AG09319 (cell line): Measurements from ENCODE around the gene FCGR3A.

Source experiments
- DNase-seq: peaks from one replicate; pipeline ENCODE4 v3.0.0-alpha.2; 2010; ENCODE audit warnings: low read depth; ENCODE audit errors: extremely low read depth
- TF ChIP-seq, protein P1 (sequence below): IDR thresholded peaks from 2 replicates; pipeline ENCODE4 v1.5.1; 2011; ENCODE audit warnings: low read depth, mild to moderate bottlenecking, inconsistent platforms, low read length, moderate library complexity

FCGR3A gene

DNA sequence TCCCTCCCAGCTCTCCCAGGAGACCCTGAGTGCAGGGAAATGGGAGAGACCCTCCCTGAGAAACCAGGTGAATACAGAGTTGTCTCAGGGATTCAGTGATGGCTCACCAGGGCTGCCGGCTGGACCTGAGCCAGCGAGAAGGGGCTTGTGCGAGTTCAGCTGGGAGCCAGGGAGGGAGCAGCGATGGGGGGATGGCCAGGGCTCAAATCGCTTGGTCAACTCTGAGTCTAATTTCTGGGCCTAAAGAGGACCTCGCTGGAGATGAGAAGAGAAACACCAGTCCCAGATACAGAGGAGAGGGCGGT lies 37.9 kb downstream of the FCGR3A start:
- DNase-seq = no peak
- TF ChIP-seq, protein P1, sequence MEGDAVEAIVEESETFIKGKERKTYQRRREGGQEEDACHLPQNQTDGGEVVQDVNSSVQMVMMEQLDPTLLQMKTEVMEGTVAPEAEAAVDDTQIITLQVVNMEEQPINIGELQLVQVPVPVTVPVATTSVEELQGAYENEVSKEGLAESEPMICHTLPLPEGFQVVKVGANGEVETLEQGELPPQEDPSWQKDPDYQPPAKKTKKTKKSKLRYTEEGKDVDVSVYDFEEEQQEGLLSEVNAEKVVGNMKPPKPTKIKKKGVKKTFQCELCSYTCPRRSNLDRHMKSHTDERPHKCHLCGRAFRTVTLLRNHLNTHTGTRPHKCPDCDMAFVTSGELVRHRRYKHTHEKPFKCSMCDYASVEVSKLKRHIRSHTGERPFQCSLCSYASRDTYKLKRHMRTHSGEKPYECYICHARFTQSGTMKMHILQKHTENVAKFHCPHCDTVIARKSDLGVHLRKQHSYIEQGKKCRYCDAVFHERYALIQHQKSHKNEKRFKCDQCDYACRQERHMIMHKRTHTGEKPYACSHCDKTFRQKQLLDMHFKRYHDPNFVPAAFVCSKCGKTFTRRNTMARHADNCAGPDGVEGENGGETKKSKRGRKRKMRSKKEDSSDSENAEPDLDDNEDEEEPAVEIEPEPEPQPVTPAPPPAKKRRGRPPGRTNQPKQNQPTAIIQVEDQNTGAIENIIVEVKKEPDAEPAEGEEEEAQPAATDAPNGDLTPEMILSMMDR = no peak

DNA sequence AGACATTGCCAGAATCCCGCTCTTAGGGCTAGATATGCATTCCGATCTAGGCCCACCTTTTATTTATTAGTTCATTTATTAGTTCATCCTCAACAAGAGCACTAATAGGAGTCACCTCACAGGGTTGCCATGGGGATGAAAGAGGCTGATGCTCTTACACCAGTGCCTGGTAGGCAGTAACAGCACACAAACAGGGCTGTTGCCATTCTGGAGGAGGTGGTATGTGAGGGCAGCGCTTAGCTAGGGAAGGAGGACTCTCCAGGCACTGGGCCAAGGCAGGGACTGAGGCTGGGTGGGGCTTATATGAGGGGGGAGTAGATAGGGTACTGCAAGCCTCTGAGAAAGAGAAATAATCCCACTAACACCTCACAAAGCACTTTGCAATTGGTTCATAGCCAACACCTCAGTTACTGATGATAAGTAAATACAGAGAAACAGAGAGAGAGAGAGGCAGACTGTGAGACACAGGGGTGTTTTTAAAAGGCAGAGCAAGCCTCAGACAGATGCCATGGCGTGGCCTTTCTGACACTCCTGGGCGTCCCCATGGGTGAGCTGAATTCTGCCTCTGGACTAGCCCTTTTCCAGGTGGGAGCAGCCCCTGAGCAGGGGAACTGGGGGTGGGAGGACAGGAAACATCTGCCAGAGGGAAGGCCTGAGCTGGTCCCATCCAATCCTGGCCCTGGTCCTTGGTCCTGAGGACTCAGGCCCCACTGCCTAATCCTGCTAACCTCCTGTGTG lies 38.4 kb downstream of the FCGR3A start:
- TF ChIP-seq, protein P1 = no peak
- DNase-seq = no peak

DNA sequence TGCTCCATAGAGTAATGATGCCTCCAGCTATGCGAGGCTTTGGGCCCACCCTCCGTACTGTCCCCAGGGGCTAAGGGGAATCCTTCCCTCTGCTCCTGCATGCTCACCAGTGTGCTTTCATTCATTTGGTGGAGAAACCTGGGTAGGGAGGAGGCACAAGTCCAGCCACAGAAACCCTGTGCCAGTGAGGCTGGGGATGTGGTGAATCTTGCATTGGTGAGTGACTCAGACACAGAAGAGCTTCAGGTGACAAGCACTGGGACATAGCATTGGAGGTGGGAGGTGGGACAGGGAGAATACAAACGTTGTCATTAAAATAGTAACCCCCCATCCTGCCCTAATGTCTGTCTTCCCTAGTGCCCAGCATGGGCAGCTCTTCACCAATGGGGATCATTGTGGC lies 39.1 kb downstream of the FCGR3A start:
- no peak for DNase-seq
- TF ChIP-seq, protein P1 = no peak

DNA sequence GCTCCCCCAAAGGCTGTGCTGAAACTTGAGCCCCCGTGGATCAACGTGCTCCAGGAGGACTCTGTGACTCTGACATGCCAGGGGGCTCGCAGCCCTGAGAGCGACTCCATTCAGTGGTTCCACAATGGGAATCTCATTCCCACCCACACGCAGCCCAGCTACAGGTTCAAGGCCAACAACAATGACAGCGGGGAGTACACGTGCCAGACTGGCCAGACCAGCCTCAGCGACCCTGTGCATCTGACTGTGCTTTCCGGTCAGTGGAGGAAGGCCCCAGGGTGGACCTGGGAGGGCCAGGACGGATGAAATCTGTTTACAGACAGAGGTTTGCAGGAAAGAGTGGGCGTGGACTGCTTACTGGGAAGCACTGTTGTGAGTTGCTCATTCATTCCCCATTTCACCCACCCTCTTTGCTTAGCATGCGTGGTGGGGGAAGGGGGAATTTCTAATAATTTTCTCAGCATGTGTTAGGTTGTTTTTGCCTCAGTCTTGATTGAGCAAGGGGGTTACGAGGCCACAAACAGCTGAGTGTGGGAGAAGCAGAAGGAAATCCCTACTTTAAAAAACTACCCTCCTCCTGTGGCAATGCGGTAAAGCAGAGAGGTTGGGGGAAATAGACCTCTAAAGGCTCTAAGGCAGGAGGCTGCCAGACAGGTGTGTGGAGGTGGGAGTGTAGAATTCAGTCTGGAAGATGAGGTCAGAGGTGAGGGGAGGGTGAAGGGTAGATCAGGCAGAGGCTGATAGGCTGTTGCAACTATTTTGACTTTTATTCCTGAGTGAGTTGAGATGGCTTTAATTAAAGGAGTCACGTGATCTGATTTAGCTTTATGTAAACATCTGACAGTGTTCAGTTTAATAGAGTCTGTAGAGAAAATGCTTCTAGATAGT lies 43.0 kb downstream of the FCGR3A start:
- TF ChIP-seq, protein P1 = no peak

DNA sequence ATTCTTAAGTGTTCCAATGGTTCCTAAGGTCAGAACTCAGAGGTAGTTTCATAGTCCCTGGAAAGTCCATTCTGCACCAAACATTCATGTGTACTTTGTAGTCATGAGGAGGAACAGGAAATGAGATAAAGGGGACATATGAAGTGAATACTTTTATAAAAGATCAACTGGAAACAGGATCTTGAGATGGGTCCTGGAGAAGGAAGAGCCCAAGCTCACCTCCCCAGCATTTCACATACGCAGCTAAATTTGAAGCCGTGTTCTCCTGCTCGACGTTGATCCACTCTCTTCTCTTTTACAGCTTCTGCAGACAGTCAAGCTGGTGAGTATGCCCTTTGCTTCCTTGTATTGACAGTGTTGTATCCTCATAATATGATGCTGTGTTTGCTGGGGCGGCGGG lies 43.9 kb downstream of the FCGR3A start:
- DNase-seq = no peak

More for the DNA sequence above, 43.0 kb downstream of the FCGR3A start:
- no peak for DNase-seq

DNA sequence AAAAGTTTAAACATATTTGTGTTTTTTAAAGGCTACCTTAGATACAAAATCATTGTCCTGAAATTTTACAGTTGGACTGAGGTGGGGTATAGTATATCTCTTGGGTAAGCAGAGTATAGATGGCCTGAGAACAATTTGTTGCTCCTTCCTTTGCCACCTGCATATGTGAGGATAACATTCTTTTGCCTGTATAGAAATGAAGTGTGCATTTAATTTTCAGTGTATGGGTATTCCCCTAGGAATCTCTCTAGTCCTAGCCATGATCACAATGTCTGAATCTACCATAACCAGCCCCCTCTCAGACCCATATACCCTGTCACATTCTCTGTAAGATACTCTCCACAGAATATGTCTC lies 46.2 kb downstream of the FCGR3A start:
- DNase-seq = no peak
- TF ChIP-seq, protein P1 = no peak

More for the DNA sequence above, 43.9 kb downstream of the FCGR3A start:
- TF ChIP-seq, protein P1 = no peak
